Caco-2 (cell line): Measurements from ENCODE around the gene UHRF1. TPM values are rescaled to one million over a fixed set of nuclear protein-coding genes. Genes with fewer than 3 reads are reported as not detected.

Experiments used
- BruUV-seq: library from RNA; stranded (reverse); fragments of 400-500 nt; replicated peaks from 2 replicates; lab custom pipeline; 2021; lab: Mats Ljungman, UMichigan
- CTCF ChIA-PET: fragments of 300-600 bp; sonication (Branson Sonifier 250); formaldehyde crosslinking; loops from one replicate; lab custom pipeline; 2022; ENCODE audit warnings: antibody characterized with exemption; lab: Charles Lee
- POLR2A ChIA-PET: fragments of 300-600 bp; sonication (Branson Sonifier 250); formaldehyde crosslinking; loops from one replicate; lab custom pipeline; 2022; ENCODE audit warnings: antibody characterized with exemption; lab: Charles Lee
- DNase-seq, 2 experiments: peaks; one replicate each; pipeline versions ENCODE4 v3.0.0 to v3.0.0-alpha.2; 2020 to 2022
- H3K27me3 ChIP-seq: replicated peaks from 2 replicates; pipeline ENCODE4 v1.6.0; 2011; ENCODE audit warnings: low read length; ENCODE audit not compliant: control insufficient read depth, insufficient read depth
- H3K36me3 ChIP-seq: 2 replicates; pipeline ENCODE4 v1.5.1; 2011; ENCODE audit warnings: low read length; ENCODE audit not compliant: control insufficient read depth, insufficient read depth
- H3K4me1 ChIP-seq: fragments of 250-450 bp; sonication (Bioruptor Pico); 2 replicates; pipeline ENCODE4 v1.5.1; 2020; ENCODE audit warnings: mild to moderate bottlenecking
- H3K4me3 ChIP-seq: 2 replicates; pipeline ENCODE4 v1.5.1; 2011; ENCODE audit warnings: low read depth, mild to moderate bottlenecking, control low read depth, low read length
- H3K9me3 ChIP-seq: fragments of 250-450 bp; sonication (Bioruptor Pico); 2 replicates; pipeline ENCODE4 v1.5.1; 2020; ENCODE audit warnings: mild to moderate bottlenecking, moderate library complexity
- H3K27ac Mint-ChIP-seq: one replicate; pipeline ENCODE4 v1.8.0; 2022; ENCODE audit warnings: mixed read lengths; ENCODE audit not compliant: unreplicated experiment
- H3K27me3 Mint-ChIP-seq: one replicate; pipeline ENCODE4 v1.8.0; 2022; ENCODE audit warnings: mixed read lengths; ENCODE audit not compliant: insufficient read depth, unreplicated experiment
- H3K36me3 Mint-ChIP-seq: one replicate; pipeline ENCODE4 v1.8.0; 2022; ENCODE audit warnings: mild to moderate bottlenecking, mixed read lengths; ENCODE audit not compliant: insufficient read depth, unreplicated experiment
- H3K4me1 Mint-ChIP-seq: one replicate; pipeline ENCODE4 v1.8.0; 2022; ENCODE audit warnings: low read depth, mixed read lengths; ENCODE audit not compliant: unreplicated experiment
- H3K4me3 Mint-ChIP-seq: one replicate; pipeline ENCODE4 v1.8.0; 2022; ENCODE audit warnings: mild to moderate bottlenecking, moderate library complexity, mixed read lengths; ENCODE audit not compliant: unreplicated experiment
- H3K9me3 Mint-ChIP-seq: one replicate; pipeline ENCODE4 v1.8.0; 2022; ENCODE audit warnings: mixed read lengths; ENCODE audit not compliant: unreplicated experiment
- intact Hi-C: fragments of 100-400 bp; cut with micrococcal nuclease; formaldehyde crosslinking; loops from one replicate; pipeline ENCODE4 v1.10.0; 2022; ENCODE audit not compliant: unreplicated experiment
- total RNA-seq: library from RNA; stranded (reverse); gene quantifications from 2 replicates; pipeline ENCODE4 v1.2.3, GENCODE V29; 2022
- TF ChIP-seq, protein P1 (sequence below), 2 experiments: fragments of 200-600 bp in 1 of 2; IDR thresholded peaks; 1 replicate in 1 of 2; 2 replicates in 1 of 2; pipeline versions ENCODE4 v1.5.1 to v1.8.0; 2011 to 2022; ENCODE audit warnings: antibody characterized with exemption in 1 of 2, control low read depth in 1 of 2, inconsistent platforms in 1 of 2, low read depth in 1 of 2, low read length in 1 of 2, mild to moderate bottlenecking in 1 of 2, moderate library complexity in 1 of 2; ENCODE audit not compliant: insufficient read depth in 1 of 2, severe bottlenecking in 1 of 2, unreplicated experiment in 1 of 2

The UHRF1 gene
- total RNA-seq, 1 experiment from 2014 or later = 54.6 TPM

DNA sequence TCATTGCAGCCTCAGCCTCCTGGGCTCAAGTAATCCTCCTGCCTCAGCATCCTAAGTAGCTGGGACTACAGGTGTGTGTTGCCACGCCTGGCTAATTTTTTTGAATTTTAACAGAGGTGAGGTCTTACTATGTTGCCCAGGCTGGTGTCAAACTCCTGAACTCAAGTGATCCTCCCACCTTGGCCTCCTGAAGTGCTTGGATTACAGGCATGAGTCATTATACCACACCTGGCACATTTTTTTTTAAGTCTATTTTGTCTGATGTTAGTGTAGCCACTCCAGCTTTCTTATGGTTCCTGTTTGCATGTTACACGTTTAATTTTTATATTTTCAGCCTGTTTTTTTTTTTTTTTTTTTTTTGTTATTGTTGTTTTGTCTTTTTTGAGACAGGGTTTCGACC, 84.4 kb downstream of the UHRF1 start:
- intact Hi-C loops = no loop called here
- Histone ChIP-seq H3K4me1 (peaks cover 16% of the 10 kb centered on the region), H3K9me3 (no peaks in the 10 kb centered on the region), H3K27me3 (no peaks in the 10 kb centered on the region), H3K36me3 (no peaks in the 10 kb centered on the region), H3K4me3 (no peak overlapping the region)
- BruUV-seq = no TSS peak
- DNase-seq = no peak
- POLR2A ChIA-PET = no interaction called here
- Mint-ChIP-seq H3K27me3 (no peaks in the 10 kb centered on the region), H3K36me3 (peaks cover 5% of the 10 kb centered on the region), H3K27ac (no peak overlapping the region), H3K4me1 (peaks cover 18% of the 10 kb centered on the region), H3K4me3 (no peak overlapping the region), H3K9me3 (no peaks in the 10 kb centered on the region)
- TF ChIP-seq, protein P1, sequence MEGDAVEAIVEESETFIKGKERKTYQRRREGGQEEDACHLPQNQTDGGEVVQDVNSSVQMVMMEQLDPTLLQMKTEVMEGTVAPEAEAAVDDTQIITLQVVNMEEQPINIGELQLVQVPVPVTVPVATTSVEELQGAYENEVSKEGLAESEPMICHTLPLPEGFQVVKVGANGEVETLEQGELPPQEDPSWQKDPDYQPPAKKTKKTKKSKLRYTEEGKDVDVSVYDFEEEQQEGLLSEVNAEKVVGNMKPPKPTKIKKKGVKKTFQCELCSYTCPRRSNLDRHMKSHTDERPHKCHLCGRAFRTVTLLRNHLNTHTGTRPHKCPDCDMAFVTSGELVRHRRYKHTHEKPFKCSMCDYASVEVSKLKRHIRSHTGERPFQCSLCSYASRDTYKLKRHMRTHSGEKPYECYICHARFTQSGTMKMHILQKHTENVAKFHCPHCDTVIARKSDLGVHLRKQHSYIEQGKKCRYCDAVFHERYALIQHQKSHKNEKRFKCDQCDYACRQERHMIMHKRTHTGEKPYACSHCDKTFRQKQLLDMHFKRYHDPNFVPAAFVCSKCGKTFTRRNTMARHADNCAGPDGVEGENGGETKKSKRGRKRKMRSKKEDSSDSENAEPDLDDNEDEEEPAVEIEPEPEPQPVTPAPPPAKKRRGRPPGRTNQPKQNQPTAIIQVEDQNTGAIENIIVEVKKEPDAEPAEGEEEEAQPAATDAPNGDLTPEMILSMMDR (IDR thresholded peaks at IDR 0.05; ENCODE audit: insufficient read depth in 1 of 2, low read depth in 1 of 2, low read length in 1 of 2, severe bottlenecking in 1 of 2, unreplicated experiment in 1 of 2) = no peak
- CTCF ChIA-PET = no interaction called here

DNA sequence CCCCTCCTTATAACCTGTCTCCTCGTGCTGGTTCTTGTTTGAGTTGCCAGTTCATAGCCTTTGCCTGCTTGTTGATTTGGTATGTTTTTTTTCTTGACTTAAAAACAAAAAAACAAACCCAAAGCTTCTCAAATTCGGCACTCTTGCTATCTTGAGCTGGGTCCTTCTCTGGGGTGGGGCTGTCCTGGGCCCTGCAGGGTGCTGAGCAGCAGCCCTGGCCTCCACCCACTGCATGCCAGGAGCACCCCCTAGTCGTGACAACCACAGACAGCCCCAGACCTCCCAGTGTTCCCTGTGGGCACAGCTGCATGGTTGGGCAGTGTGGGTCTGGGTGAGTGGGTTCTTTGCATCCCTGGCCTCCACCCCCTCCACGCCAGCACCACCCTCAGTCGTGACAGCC, 87.4 kb downstream of the UHRF1 start:
- no peaks in the 10 kb centered on the region for H3K27me3 ChIP-seq
- Mint-ChIP-seq H3K27me3 (no peaks in the 10 kb centered on the region), H3K4me3 (no peak overlapping the region), H3K27ac (no peak overlapping the region), H3K4me1 (peaks cover 8% of the 10 kb centered on the region), H3K9me3 (no peaks in the 10 kb centered on the region), H3K36me3 (peaks cover 5% of the 10 kb centered on the region)
- no peak overlapping the region for H3K4me3 ChIP-seq
- DNase-seq = no peak
- TF ChIP-seq, protein P1 (IDR thresholded peaks at IDR 0.05; ENCODE audit: insufficient read depth in 1 of 2, low read depth in 1 of 2, low read length in 1 of 2, severe bottlenecking in 1 of 2, unreplicated experiment in 1 of 2) = no peak
- H3K9me3 ChIP-seq = no peaks in the 10 kb centered on the region
- CTCF ChIA-PET = no interaction called here
- intact Hi-C loops = no loop called here
- no TSS peak for BruUV-seq
- POLR2A ChIA-PET = no interaction called here
- peaks cover 12% of the 10 kb centered on the region; the same call in 1 of the 2 replicates for H3K4me1 ChIP-seq
- no peaks in the 10 kb centered on the region for H3K36me3 ChIP-seq

DNA sequence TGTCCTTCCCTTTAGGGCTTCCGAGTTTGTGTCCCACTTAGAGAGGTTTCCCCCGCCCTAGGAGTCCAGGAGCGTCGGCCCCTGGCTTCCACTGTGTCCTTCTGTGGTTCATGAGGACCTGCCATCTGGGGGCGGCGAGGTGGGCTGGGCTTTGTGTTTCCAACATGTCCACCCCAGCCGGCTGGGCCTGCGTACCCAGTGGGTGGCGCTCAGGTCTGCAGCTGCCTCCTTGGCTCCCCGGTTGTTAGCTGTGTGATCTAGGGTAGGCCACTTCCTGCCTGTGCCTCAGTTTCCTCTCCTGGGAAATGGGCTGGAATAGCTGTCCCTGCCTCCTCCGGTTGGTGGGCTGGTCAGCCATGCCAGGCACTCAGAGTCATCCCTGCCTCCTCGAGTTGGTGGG, 88.0 kb downstream of the UHRF1 start:
- intact Hi-C loops = no loop called here
- Histone ChIP-seq H3K27me3 (no peaks in the 10 kb centered on the region), H3K9me3 (no peaks in the 10 kb centered on the region), H3K4me3 (no peak overlapping the region), H3K36me3 (no peaks in the 10 kb centered on the region), H3K4me1 (peaks cover 15% of the 10 kb centered on the region; the same call in 1 of the 2 replicates)
- peaks cover 6% of the 10 kb centered on the region for H3K4me1 Mint-ChIP-seq
- DNase-seq = no peak
- no peaks in the 10 kb centered on the region for H3K9me3 Mint-ChIP-seq
- no TSS peak for BruUV-seq
- ChIA-PET CTCF (no interaction called here), POLR2A (no interaction called here)
- H3K27me3 Mint-ChIP-seq = no peaks in the 10 kb centered on the region
- H3K4me3 Mint-ChIP-seq = no peak overlapping the region
- no peak overlapping the region for H3K27ac Mint-ChIP-seq
- TF ChIP-seq, protein P1 (IDR thresholded peaks at IDR 0.05; ENCODE audit: insufficient read depth in 1 of 2, low read depth in 1 of 2, low read length in 1 of 2, severe bottlenecking in 1 of 2, unreplicated experiment in 1 of 2) = no peak
- peaks cover 5% of the 10 kb centered on the region for H3K36me3 Mint-ChIP-seq
